Stimulated activated naive B cell treated with anti-CD40 and anti-IgM and Interleukin-4, amounts not matched to agents 10 μg/mL and 1 μg/mL and 100 μg/mL, for 72 hours (primary cell): Measurements from ENCODE around the gene RCL1.
"Not testable (repeated sequence)": the region's sequence is repeated elsewhere in the genome, so short reads cannot be mapped to it uniquely, and the experiment has no call there.

ENCODE experiments used
- ATAC-seq, 2 donors: fragments of 150-1000 bp; cut with Tn5 transposase; replicated peaks; 2 replicates each; pipeline ENCODE4 v1.10.0; 2021; ENCODE audit warnings: moderate library complexity in 1 of 2
- DNase-seq: peaks from one replicate; pipeline ENCODE4 v3.0.0; 2021
- H3K27ac Mint-ChIP-seq: one replicate; pipeline ENCODE4 v1.8.0; 2022; ENCODE audit warnings: mild to moderate bottlenecking, mixed read lengths
- H3K27me3 Mint-ChIP-seq, 2 donors: one replicate each; pipeline ENCODE4 v1.8.0; 2022; ENCODE audit warnings: mixed read lengths in 2 of 2
- H3K36me3 Mint-ChIP-seq, 2 donors: one replicate each; pipeline ENCODE4 v1.8.0; 2022; ENCODE audit warnings: mixed read lengths in 2 of 2, mild to moderate bottlenecking in 1 of 2
- H3K4me1 Mint-ChIP-seq, 2 donors: one replicate each; pipeline ENCODE4 v1.8.0; 2022; ENCODE audit warnings: mixed read lengths in 2 of 2, mild to moderate bottlenecking in 1 of 2
- H3K4me3 Mint-ChIP-seq, 2 donors: one replicate each; pipeline ENCODE4 v1.8.0; 2022; ENCODE audit warnings: mild to moderate bottlenecking in 2 of 2, mixed read lengths in 2 of 2, moderate library complexity in 1 of 2
- H3K9me3 Mint-ChIP-seq, 2 donors: one replicate each; pipeline ENCODE4 v1.8.0; 2022; ENCODE audit warnings: mixed read lengths in 2 of 2, mild to moderate bottlenecking in 1 of 2

Gene RCL1, protein sequence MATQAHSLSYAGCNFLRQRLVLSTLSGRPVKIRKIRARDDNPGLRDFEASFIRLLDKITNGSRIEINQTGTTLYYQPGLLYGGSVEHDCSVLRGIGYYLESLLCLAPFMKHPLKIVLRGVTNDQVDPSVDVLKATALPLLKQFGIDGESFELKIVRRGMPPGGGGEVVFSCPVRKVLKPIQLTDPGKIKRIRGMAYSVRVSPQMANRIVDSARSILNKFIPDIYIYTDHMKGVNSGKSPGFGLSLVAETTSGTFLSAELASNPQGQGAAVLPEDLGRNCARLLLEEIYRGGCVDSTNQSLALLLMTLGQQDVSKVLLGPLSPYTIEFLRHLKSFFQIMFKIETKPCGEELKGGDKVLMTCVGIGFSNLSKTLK

DNA sequence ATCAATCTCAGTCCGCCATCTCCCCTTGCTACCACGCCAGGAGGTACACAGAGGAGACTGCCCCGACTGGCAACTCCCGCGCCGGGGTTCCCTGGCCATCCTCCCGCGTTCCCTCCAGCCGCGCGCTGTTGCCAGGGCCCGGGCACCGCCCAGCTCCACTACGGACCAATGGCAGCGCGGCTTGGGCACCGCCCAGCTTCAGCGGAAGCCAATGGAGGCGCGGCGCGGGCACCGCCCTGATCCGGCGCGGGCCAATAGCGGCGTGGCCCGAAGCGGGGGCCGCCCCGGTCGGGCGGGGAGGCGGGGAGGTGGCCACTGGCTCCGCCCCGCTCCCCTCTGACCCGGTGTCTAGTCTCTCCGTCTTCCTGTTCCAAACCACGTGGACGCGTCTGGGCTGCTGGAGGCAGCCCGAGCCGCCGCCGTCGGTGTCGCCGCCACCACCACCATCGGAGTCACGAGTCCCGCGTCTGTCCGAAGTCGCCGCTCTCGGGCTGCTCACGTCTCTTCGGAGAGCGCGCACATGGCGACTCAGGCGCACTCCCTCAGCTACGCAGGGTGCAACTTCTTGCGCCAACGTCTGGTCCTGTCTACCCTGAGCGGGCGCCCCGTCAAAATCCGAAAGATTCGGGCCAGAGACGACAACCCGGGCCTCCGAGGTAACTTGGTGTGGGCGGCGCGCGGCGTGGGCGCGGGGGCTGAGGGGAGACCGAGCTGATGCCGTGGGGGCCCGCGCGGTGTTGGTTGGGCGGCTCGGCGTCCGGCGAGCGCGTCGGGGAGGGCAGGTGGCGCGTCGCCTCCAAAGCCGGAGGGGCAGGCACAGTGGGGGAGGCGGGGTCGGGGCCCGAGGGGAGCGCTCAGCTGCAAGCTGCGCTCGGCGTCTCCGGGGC is at the start of gene RCL1:
TSS of gene RCL1 (plus strand) at position 373 of the 887 bp plus-strand sequence. CDS start at position 521, 148 bp downstream.
- Mint-ChIP-seq H3K36me3 (peaks cover 6 to 9% of the 10 kb centered on the region in 2 donors), H3K4me3 (peak within 1 kb of the TSS; percentile 97)

DNA sequence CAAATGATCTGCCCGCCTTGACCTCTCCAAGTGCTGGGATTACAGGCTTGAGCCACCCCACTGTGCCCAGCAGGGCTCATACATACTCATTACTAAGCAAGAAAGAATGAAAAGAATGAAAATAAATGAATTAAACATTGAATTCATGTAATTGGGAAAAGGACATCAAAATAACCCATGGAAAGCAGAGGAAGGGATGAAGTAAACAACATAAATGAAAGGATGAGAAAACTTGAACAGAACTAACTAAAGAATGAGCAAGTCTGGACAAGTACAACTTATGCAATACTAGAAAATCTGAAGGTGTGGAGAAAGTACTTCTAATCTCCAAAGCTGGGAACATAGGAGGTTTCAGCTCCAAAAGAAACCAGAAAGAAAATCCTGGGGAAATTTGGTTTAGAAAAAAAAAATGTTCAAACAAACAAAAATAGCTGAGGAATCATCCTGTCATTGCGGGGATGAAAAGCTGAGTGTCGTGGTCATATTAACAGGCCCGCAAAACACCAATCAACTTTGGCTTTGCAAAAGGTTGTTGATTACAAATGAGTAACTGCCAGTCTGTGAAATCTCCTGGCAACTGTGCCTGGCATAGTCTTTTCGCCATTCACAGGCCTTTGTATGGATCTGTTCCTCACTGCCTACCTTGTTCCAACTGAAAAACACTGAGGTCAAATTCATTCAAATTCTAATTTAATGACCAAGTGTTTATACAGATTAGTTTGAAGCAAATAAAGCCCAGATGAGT is 49.4 kb upstream of the RCL1 start:
- Mint-ChIP-seq H3K27ac (no peak overlapping the region), H3K9me3 (no peaks in the 10 kb centered on the region), H3K4me3 (no peak overlapping the region), H3K4me1 (peaks cover 5 to 23% of the 10 kb centered on the region in 2 donors), H3K36me3 (no peaks in the 10 kb centered on the region), H3K27me3 (no peaks in the 10 kb centered on the region)
- no peak for ATAC-seq
- DNase-seq, result no peak

More for the DNA sequence above, at the start of gene RCL1:
- ATAC-seq (peak; percentile 95 to 96), DNase-seq (peak; percentile 98)
- Mint-ChIP-seq H3K27me3 (peaks cover 0 to 1% of the 10 kb centered on the region in 2 donors), H3K27ac (peak within 1 kb of the TSS; percentile 97), H3K9me3 (no peaks in the 10 kb centered on the region), H3K4me1 (peaks cover 29 to 40% of the 10 kb centered on the region in 2 donors)

DNA sequence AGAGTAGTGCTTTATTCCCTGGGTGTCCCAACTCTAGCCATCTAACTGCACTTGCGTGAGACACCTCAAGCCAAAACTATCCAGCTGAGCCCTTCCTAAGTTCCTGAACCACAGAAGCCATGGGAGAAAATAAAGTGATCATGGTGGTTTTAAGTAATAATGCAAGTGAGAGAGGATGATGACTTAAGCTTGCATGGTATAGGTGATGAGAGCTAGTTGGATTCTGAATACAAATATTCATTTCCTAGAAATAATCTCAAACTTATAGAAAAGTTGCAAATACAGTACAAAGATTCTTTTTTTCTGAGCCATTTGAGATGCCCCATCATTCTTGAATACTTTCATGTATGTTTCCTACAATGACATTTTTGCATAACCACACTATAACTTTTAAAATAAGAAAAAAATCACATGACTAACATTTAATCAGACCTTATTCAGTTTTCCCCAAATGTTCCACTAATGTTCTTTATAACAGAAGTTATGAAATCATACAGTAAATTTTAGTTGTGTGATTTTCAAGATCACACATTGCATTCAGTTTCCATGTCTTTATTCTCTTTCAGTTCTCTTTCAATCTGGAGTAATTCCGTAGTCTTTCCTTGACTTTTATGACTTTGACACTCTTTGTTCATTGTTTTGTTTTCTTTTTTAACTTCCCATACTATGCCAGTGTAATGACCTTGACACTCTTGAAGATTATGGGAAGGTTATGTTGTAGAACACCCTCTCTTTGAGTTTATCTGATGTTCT is 46.3 kb upstream of the RCL1 start:
- Mint-ChIP-seq H3K4me3 (no peak overlapping the region), H3K27ac (no peak overlapping the region), H3K4me1 (peaks cover 5 to 8% of the 10 kb centered on the region in 2 donors), H3K36me3 (no peaks in the 10 kb centered on the region), H3K27me3 (no peaks in the 10 kb centered on the region), H3K9me3 (no peaks in the 10 kb centered on the region)
- ATAC-seq, result no peak
- DNase-seq, result no peak

DNA sequence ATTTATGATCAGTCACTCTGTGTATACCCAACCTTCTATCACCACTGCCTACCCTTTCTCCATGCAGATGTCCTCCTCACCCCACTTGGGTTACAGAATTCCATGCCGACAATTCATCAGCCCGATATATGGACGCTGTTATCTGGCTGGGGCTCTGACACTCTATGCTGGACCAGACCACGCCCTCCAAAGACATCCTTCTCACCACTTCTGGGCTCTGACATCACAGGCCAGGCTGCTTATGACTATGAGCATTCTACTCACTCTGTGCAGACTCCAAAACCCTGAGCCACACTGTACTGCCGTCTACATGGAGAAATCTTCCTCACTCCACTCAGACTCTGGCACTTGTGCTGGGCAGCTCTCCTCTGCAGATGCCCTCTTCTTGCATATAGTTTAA is 44.1 kb upstream of the RCL1 start:
- Mint-ChIP-seq H3K9me3 (no peaks in the 10 kb centered on the region), H3K36me3 (no peaks in the 10 kb centered on the region), H3K4me1 (peaks cover 0 to 2% of the 10 kb centered on the region in 2 donors), H3K27me3 (no peaks in the 10 kb centered on the region), H3K4me3 (no peak overlapping the region), H3K27ac (no peak overlapping the region)
- no peak for DNase-seq
- ATAC-seq, result no peak

DNA sequence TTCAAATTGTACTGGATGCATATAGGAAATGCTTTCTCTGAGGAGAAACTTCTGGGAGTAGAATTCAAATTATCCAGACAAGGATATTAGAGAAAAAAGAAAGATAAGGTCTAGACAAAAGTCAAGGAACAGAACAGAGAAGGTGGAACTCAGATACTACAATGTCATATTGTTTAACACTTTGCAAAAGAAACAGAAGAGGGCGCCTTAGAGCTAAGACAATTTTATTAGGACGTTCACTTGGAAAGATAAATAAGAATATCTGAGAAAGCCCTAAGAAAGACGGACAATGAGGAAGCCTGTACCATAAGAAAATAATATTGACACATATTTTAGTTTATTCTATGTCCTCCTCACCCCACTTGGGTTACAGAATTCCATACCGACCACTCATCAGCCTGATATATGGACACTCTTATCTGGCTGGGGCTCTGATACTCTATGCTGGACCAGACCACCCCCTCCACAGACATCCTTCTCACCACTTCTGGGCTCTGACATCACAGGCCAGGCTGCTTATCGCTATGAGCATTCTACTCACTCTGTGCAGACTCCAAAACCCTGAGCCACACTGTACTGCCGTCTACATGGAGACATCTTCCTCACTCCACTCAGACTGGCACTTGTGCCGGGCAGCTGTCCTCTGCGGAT is 42.6 kb upstream of the RCL1 start:
- ATAC-seq, result peak; percentile 52 to 57
- Mint-ChIP-seq H3K9me3 (no peaks in the 10 kb centered on the region), H3K27ac (no peak overlapping the region)

DNA sequence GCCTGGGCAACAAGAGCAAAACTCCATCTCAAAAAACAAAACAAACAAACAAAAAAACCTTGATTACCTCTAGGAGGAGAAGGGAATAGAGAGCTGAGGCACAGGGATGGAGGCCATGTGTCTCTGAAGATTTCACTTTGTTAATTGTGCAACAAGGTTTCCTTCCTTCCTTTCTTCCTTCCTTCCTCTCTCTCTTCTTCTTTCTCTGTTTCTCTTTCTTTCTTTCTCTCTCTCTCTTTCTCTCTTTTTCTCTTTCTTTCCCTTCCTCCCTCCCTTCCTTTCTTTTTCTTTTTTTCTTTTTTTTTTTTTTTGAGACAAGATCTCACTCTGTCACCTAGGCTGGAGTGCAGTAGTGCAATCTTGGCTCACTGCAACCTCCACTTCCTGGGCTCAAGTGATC is 38.2 kb upstream of the RCL1 start:
- not testable (repeated sequence) for H3K4me1 Mint-ChIP-seq, H3K27me3 Mint-ChIP-seq, H3K27ac Mint-ChIP-seq, H3K36me3 Mint-ChIP-seq, H3K9me3 Mint-ChIP-seq, H3K4me3 Mint-ChIP-seq, ATAC-seq, DNase-seq

More for the DNA sequence above, 42.6 kb upstream of the RCL1 start:
- Mint-ChIP-seq H3K36me3 (no peaks in the 10 kb centered on the region), H3K27me3 (no peaks in the 10 kb centered on the region), H3K4me1 (peaks cover 0 to 4% of the 10 kb centered on the region in 2 donors), H3K4me3 (no peak overlapping the region)
- DNase-seq, result no peak

DNA sequence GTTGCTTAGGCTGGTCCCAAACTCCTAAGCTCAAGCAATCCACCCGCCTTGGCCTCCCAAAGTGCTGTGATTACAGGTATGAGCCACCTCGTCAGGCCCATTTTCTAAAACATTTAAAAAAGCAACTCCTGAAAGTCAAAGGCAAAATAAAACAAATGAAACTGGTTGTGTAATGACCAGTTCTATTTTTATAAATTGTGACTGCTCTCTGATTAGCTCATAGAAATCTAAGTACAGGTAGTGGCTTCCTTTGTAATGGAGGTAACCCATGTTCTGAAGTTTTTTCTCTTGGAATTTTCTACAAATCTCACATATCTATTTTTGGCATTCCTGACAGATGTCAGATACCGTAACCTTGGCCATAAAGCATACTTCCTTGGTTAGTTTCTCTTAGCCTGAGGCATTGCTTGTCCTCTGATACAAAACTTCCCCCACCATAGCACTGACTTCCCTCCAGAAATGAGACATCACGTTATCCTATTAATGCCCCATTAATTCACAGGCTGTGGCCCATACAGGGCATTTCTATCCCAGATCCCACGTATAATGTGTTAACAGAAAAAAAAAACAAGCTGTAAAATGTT is 37.6 kb upstream of the RCL1 start:
- H3K4me1 Mint-ChIP-seq, result peaks cover 8% of the 10 kb centered on the region in 2 donors
- no peaks in the 10 kb centered on the region for H3K27me3 Mint-ChIP-seq
- no peaks in the 10 kb centered on the region for H3K9me3 Mint-ChIP-seq
- no peak for DNase-seq
- no peak for ATAC-seq
- no peaks in the 10 kb centered on the region for H3K36me3 Mint-ChIP-seq
- H3K27ac Mint-ChIP-seq, result peak overlapping the region; percentile 56
- no peak overlapping the region for H3K4me3 Mint-ChIP-seq

DNA sequence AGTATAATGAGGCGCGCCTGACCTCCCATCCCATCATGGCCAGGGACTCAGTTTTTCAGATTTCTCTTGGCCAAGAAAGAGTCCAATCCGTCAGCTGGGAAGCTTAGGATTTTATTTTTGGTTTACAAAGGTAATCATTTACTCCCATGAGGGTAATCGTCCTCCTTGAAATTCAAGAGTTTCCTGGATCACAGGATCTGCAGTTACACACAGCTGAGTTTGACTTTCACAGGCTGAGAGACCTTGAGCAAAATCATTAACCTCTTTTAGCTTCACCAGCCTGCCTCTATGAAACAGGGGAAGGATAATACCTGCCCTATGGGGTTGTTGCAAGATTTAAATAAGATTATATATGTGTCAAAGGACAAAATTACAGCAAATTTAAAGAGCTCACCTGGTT is 36.3 kb upstream of the RCL1 start:
- H3K9me3 Mint-ChIP-seq, result no peaks in the 10 kb centered on the region
- ATAC-seq, result no peak
- DNase-seq, result no peak
- no peaks in the 10 kb centered on the region for H3K36me3 Mint-ChIP-seq
- H3K4me3 Mint-ChIP-seq, result no peak overlapping the region
- no peak overlapping the region for H3K27ac Mint-ChIP-seq
- H3K27me3 Mint-ChIP-seq, result no peaks in the 10 kb centered on the region
- H3K4me1 Mint-ChIP-seq, result peaks cover 10% of the 10 kb centered on the region in 2 donors

DNA sequence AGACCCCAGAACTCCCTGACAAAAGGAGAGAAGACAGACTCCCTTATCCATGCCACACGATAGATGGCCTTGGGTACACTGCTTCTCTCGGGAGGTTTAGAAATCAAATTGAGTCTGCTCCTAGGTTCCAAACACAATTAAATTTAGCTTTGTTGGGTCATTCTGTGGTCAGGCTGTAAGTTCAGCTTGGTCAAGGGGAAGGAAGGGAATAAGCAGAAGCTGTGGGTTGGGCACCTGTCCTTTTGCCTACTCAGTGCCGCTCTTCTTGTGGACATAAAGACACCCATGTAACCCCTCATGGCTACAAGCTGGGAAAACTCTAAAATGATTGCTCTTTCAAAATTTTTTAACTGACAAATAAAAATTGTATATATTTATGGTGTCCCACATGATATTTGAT is 32.6 kb upstream of the RCL1 start:
- DNase-seq (no peak), ATAC-seq (no peak)
- Mint-ChIP-seq H3K4me1 (peaks cover 26 to 37% of the 10 kb centered on the region in 2 donors), H3K9me3 (no peaks in the 10 kb centered on the region), H3K36me3 (no peaks in the 10 kb centered on the region), H3K4me3 (no peak overlapping the region), H3K27me3 (no peaks in the 10 kb centered on the region), H3K27ac (no peak overlapping the region)

DNA sequence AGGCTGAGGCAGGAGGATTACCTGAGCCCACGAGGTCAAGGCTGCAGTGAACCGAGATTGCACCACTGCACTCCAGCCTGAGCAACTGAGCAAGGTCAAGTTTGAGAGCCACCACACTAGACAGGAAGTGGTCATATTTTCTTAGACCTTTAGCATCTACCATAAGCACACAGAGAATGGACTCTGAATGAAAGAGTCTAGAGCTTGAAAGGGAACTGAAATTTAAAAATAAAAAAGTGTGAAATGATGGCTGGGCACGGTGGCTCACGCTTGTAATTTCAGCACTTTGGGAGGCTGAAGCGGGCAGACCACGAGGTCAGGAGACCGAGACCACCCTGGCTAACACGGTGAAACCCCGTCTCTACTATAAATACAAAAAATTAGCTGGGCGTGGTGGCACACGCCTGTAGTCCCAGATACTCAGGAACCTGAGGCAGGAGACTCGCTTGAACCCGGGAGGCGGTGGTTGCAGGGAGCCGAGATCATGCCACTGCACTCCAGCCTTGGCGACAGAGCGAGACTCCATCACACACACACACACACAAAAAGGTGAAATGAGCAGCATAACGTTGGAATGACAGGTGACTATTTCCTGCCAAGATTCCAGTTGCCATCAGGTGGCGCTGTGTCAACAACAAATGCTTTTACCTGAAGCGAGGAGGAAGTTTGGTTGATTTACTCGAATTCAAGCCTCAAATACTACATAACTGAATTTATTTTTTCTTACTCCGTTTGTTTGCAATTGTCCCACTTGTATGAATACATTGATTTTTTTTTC is 30.4 kb upstream of the RCL1 start:
- H3K9me3 Mint-ChIP-seq, result no peaks in the 10 kb centered on the region
- H3K27me3 Mint-ChIP-seq, result no peaks in the 10 kb centered on the region
- no peaks in the 10 kb centered on the region for H3K36me3 Mint-ChIP-seq
- H3K4me3 Mint-ChIP-seq, result peak overlapping the region; percentile 79 to 83
- H3K27ac Mint-ChIP-seq, result peak overlapping the region; percentile 92
- DNase-seq (peak; percentile 66), ATAC-seq (peak; percentile 80 to 83)
- peaks cover 23 to 37% of the 10 kb centered on the region in 2 donors for H3K4me1 Mint-ChIP-seq

DNA sequence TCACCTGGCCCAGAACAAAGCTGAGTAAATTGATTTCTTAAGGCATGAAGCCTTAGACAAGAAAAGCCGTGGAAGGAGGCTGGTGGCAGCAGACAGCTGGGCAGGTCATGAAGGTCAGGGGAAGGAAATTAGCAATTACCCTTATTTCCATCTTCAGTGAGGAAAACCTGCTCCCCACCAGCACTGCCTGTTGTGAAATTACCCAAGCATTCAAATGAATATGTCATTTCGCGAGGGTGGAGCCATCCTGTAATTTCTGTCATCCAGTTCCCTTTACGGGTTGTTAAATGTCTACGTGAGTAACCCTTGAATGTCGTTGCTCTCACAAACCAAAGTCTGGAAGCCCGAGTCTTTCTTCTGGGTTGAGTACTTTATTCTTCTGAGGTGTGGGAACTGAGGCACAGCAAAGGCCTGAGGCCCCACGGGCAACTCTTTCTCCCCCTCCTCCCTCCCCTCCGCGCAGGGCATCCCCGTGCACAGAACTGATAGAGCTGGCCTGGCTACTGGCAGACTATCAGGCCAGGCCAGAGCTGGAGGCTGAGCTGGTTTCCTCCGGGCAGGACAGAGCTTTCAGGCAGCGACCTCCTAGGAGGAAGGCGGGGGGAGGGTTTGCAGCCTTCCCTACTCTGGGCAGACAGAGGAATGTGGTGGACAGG is 29.7 kb upstream of the RCL1 start:
- DNase-seq (peak; percentile 4), ATAC-seq (peak; percentile 53 to 54)
- H3K27me3 Mint-ChIP-seq, result no peaks in the 10 kb centered on the region
- H3K4me1 Mint-ChIP-seq, result peaks cover 23 to 37% of the 10 kb centered on the region in 2 donors
- peak overlapping the region; percentile 92 for H3K27ac Mint-ChIP-seq
- H3K36me3 Mint-ChIP-seq, result no peaks in the 10 kb centered on the region
- peak overlapping the region; percentile 79 to 83 for H3K4me3 Mint-ChIP-seq
- H3K9me3 Mint-ChIP-seq, result no peaks in the 10 kb centered on the region

DNA sequence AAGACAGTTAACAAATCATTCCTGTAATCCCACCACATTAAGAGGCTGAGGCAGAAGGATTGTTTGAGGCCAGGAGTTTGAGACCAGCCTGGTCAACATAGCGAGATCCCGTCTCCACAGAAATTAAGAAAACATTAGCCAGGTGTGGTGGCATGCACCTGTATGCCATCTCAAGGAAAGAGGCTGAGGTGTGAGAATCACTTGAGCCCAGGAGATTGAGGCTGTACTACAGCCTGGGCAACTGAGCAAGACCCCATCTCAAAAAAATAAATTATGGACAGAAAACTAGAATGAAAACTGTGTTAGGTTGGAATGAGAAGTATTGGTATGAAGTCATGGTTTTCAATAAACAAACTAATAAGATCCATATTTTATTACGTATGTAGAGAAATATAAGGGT is 28.7 kb upstream of the RCL1 start:
- DNase-seq, result no peak
- H3K27ac Mint-ChIP-seq, result peak overlapping the region; percentile 9
- no peak for ATAC-seq

More for the DNA sequence above, 28.7 kb upstream of the RCL1 start:
- no peaks in the 10 kb centered on the region for H3K27me3 Mint-ChIP-seq
- no peaks in the 10 kb centered on the region for H3K9me3 Mint-ChIP-seq
- peaks cover 23 to 36% of the 10 kb centered on the region in 2 donors for H3K4me1 Mint-ChIP-seq
- H3K4me3 Mint-ChIP-seq, result no peak overlapping the region
- no peaks in the 10 kb centered on the region for H3K36me3 Mint-ChIP-seq
